Activated B cell treated with CpG ODN at 0.5 μM for 24 hours (primary cell): ENCODE data around the gene HEG1. TPM values are rescaled to one million over a fixed set of nuclear protein-coding genes. Genes with fewer than 3 reads are reported as not detected.

ENCODE experiments used
- ATAC-seq: fragments of 200-7000 bp; cut with Tn5 transposase; one replicate; pipeline ENCODE4 v1.10.0; 2021; ENCODE audit warnings: low read depth, mild to moderate bottlenecking, moderate library complexity
- CTCF ChIA-PET: fragments of 350-600 bp; sonication (Branson Sonifier 250); formaldehyde crosslinking; loops from one replicate; lab custom pipeline; 2021; ENCODE audit warnings: antibody characterized with exemption; lab: Charles Lee
- POLR2A ChIA-PET: fragments of 350-600 bp; sonication (Branson Sonifier 250); formaldehyde crosslinking; loops from one replicate; lab custom pipeline; 2021; ENCODE audit warnings: antibody characterized with exemption; lab: Charles Lee
- DNase-seq: peaks from one replicate; pipeline ENCODE4 v3.0.0; 2022
- H3K27ac Mint-ChIP-seq: one replicate; pipeline ENCODE4 v1.8.0; 2020; ENCODE audit warnings: mixed read lengths
- H3K27me3 Mint-ChIP-seq: one replicate; pipeline ENCODE4 v1.8.0; 2021; ENCODE audit warnings: mixed read lengths
- H3K36me3 Mint-ChIP-seq: one replicate; pipeline ENCODE4 v1.8.0; 2021; ENCODE audit warnings: low read depth, mixed read lengths
- H3K4me1 Mint-ChIP-seq: one replicate; pipeline ENCODE4 v1.8.0; 2021; ENCODE audit warnings: mixed read lengths
- H3K4me3 Mint-ChIP-seq: one replicate; pipeline ENCODE4 v1.8.0; 2020; ENCODE audit warnings: mild to moderate bottlenecking, mixed read lengths
- H3K9me3 Mint-ChIP-seq: one replicate; pipeline ENCODE4 v1.8.0; 2020; ENCODE audit warnings: mixed read lengths
- CTCF ChIP-seq: fragments of 200-600 bp; IDR thresholded peaks from one replicate; pipeline ENCODE4 v1.8.0; 2022; ENCODE audit warnings: antibody characterized with exemption, mild to moderate bottlenecking
- intact Hi-C: fragments of 100-400 bp; cut with micrococcal nuclease; formaldehyde crosslinking; loops from one replicate; pipeline ENCODE4 v1.15.1; 2024
- total RNA-seq: library from RNA; stranded (reverse); gene quantifications from 2 replicates; pipeline ENCODE4 v1.2.3, GENCODE V29; 2022

HEG1 gene
- total RNA-seq, 1 donor from 2014 or later = 7.2 TPM

GRCh38 chr3:125057186-125057850 lies 1.5 kb upstream of the HEG1 start:
- H3K36me3 Mint-ChIP-seq = peaks cover 2% of the 10 kb centered on the region
- no peak for DNase-seq
- H3K4me1 Mint-ChIP-seq = peaks cover 28% of the 10 kb centered on the region
- intact Hi-C loops = loop anchor here (2.0 to 10.0 kb wide), 4 partner anchors 50 to 1473 kb away; partner anchors contain the start of genes HACD2 and SLC12A8
- H3K27ac Mint-ChIP-seq = peak overlapping the region; percentile 36
- H3K27me3 Mint-ChIP-seq = peaks cover 10% of the 10 kb centered on the region
- ChIA-PET POLR2A (no interaction called here), CTCF (no interaction called here)
- H3K4me3 Mint-ChIP-seq = no peak overlapping the region
- no peak for ATAC-seq
- H3K9me3 Mint-ChIP-seq = no peaks in the 10 kb centered on the region
- no peak for TF ChIP-seq CTCF

- H3K4me3 Mint-ChIP-seq = peak overlapping the region; percentile 86
- peak overlapping the region; percentile 68 for H3K27ac Mint-ChIP-seq
- H3K9me3 Mint-ChIP-seq = no peaks in the 10 kb centered on the region
- ChIA-PET CTCF (no interaction called here), POLR2A (no interaction called here)
- H3K36me3 Mint-ChIP-seq = peaks cover 2% of the 10 kb centered on the region
- peaks cover 39% of the 10 kb centered on the region for H3K4me1 Mint-ChIP-seq
- peak; percentile 29 for ATAC-seq
- H3K27me3 Mint-ChIP-seq = no peaks in the 10 kb centered on the region
- intact Hi-C loops = loop anchor here (2.0 to 10.0 kb wide), 4 partner anchors 19 to 1471 kb away; partner anchors contain the start of genes HACD2 and SLC12A8
- no peak for TF ChIP-seq CTCF
- DNase-seq = peak; percentile 28
Observed at GRCh38 chr3:125055331-125055912, 375 bp downstream of the HEG1 start.

- no peaks in the 10 kb centered on the region for H3K9me3 Mint-ChIP-seq
- ChIA-PET CTCF (no interaction called here), POLR2A (interaction anchor here (1.0 kb wide), 1 partner anchor 320 kb away, joined by 3 read pairs; the partner anchor contains the start of gene ZNF148)
- DNase-seq (no peak), ATAC-seq (no peak)
- no peak for TF ChIP-seq CTCF
- peak overlapping the region; percentile 68 for H3K27ac Mint-ChIP-seq
- no peaks in the 10 kb centered on the region for H3K27me3 Mint-ChIP-seq
- peak overlapping the region; percentile 86 for H3K4me3 Mint-ChIP-seq
- H3K4me1 Mint-ChIP-seq = peaks cover 39% of the 10 kb centered on the region
- intact Hi-C loops = loop anchor here (2.0 to 10.0 kb wide), 5 partner anchors 18 to 1470 kb away; partner anchors contain the start of genes HACD2 and SLC12A8
- H3K36me3 Mint-ChIP-seq = peaks cover 4% of the 10 kb centered on the region
Observed at GRCh38 chr3:125054449-125055329, 1.1 kb downstream of the HEG1 start.

GRCh38 chr3:125054062-125054448 lies 1.7 kb downstream of the HEG1 start:
- no peak for TF ChIP-seq CTCF
- peak overlapping the region; percentile 86 for H3K4me3 Mint-ChIP-seq
- H3K4me1 Mint-ChIP-seq = peaks cover 39% of the 10 kb centered on the region
- H3K27me3 Mint-ChIP-seq = no peaks in the 10 kb centered on the region
- POLR2A ChIA-PET = interaction anchor here (1.0 kb wide), 1 partner anchor 321 kb away, joined by 3 read pairs; the partner anchor contains the start of gene ZNF148
- no peak for DNase-seq
- CTCF ChIA-PET = no interaction called here
- no peaks in the 10 kb centered on the region for H3K9me3 Mint-ChIP-seq
- H3K36me3 Mint-ChIP-seq = peaks cover 4% of the 10 kb centered on the region
- no peak for ATAC-seq
- intact Hi-C loops = loop anchor here (2.0 to 10.0 kb wide), 3 partner anchors 17 to 1469 kb away; partner anchors contain the start of gene HACD2
- H3K27ac Mint-ChIP-seq = peak overlapping the region; percentile 68
